GM12801 (cell line): ENCODE measurements around the gene PTGER4.

ENCODE experiments used
- CTCF ChIP-seq: IDR thresholded peaks from one replicate; pipeline ENCODE4 v1.5.1; 2011; ENCODE audit warnings: control low read depth; ENCODE audit not compliant: insufficient read length; ENCODE audit errors: extremely low read depth

The PTGER4 gene

DNA sequence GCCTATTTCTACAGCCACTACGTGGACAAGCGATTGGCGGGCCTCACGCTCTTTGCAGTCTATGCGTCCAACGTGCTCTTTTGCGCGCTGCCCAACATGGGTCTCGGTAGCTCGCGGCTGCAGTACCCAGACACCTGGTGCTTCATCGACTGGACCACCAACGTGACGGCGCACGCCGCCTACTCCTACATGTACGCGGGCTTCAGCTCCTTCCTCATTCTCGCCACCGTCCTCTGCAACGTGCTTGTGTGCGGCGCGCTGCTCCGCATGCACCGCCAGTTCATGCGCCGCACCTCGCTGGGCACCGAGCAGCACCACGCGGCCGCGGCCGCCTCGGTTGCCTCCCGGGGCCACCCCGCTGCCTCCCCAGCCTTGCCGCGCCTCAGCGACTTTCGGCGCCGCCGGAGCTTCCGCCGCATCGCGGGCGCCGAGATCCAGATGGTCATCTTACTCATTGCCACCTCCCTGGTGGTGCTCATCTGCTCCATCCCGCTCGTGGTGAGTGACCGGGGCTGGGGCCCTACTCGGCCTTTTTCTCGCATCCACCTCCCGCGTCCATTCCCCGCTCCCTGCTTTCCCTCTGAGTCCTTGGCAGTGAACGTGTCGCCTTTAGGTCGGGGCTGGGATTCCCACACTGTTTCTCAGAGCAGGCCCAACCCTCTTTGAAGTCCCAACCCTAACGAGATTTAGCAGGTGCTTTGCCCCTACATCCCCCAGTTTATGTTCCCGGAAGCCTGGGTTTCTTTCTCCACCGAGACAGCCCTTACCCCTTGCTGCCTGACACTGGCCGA is 1.8 kb downstream of the PTGER4 start:
- TF ChIP-seq CTCF: no peak

DNA sequence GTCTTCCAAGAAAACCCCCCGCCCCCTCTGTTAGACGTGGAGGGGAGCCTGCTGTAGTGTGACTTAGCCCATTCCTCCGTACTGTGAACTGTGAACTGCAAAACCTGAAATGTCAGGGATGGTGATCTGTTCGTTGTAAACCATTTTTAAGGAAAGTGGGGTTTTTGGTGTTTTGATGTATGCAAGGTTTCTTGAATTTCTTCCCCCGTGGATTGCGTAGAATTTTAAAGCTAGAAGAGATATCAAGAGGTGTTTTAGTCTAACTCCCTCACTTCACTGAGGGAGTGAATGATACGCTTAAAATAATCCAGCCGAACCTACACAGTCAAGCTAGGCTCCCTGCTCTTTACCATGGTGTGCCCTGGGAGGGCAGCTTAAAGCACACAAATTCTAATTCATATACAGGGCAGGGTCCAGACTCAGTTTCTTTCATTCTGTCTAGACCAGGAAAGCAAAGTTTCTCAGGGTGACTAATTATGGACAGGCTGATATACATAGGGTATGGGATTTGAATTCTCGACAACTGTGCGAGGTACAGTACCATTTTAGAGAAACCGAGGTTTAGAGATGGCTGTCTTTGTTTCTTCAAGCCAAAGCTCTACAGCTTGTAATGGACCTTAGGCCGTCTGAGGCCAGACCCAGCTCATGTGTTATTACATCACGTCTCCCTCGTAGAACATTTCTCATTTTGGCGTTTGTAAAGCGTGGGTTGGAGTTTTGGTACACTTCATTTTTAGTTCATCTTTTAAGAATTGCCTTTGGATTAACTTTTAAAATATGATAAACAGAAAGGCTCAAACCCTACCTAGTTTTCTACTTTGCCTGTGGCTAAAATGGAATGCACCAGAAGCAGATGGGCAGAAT is 2.7 kb downstream of the PTGER4 start:
- no peak for TF ChIP-seq CTCF

GRCh38 chr5:40683305-40683704 is 3.6 kb downstream of the PTGER4 start:
- no peak for TF ChIP-seq CTCF

DNA sequence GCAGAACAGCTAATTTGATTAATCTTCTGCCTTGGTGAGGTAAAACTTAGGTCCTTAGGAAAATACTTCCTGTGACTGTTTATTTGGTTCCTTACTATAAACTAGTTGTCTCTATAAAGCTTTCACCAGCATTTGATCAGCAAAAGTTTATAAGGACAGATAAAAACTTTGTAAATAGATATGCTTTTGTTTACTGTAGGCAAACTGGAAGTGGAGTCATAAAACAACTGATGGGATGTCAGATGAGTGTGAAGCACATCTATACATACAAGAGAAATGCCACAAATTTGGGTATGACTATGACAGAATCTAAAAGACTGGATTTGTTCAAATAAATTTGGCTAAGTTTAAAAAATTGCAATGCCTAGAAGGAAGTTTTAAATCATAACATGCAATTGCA is 5.5 kb downstream of the PTGER4 start:
- TF ChIP-seq CTCF: no peak

GRCh38 chr5:40685976-40686486 is 6.3 kb downstream of the PTGER4 start:
- TF ChIP-seq CTCF: no peak

DNA sequence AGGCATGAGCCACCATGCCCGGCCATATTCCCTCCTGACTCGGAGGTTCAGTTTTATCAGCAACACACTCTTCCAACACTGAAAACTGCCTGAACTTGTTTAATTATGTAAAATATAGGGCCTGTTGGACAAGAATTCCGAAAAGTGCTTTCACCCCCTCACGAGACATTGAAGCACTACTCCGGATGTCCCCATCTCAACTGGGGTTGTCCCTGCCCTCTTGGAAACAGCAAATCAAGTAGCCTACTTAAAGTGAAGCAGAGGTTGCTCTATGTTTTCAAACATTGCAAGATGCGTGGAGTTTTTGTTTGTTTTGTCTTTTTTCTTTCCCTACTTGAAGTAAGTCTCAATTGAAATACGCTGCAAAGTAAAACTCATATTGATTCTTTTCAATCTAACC is 7.6 kb downstream of the PTGER4 start:
- TF ChIP-seq CTCF: no peak

GRCh38 chr5:40688127-40688761 is 8.5 kb downstream of the PTGER4 start:
- TF ChIP-seq CTCF: no peak
